ENCODE measurements around the gene WWOX.

WWOX gene

GRCh38 chr16:79026117-79026516 lies 926.7 kb downstream of the WWOX start:
- H3K4me3 ChIP-seq (ENCODE audit: low read length): no peak overlapping the region
- H3F3A ChIP-seq (ENCODE audit: insufficient read depth, low read length): no peaks in the 10 kb centered on the region
- TF ChIP-seq EZH2 (optimal IDR thresholded peaks at IDR 0.05; ENCODE audit: low read depth, low read length): no peak
- TF ChIP-seq EZH2phosphoT487 (IDR thresholded peaks at IDR 0.05; ENCODE audit: low read length): no peak
- no peak for TF ChIP-seq CTCF (IDR thresholded peaks at IDR 0.05; ENCODE audit: low read length)
- no peaks in the 10 kb centered on the region for H4K20me1 ChIP-seq (ENCODE audit: insufficient read depth, low read length)
- H3K27ac ChIP-seq (ENCODE audit: low read length): no peak overlapping the region
- no peaks in the 10 kb centered on the region for H3K9me3 ChIP-seq (replicated peaks; ENCODE audit: insufficient read depth, low read length)
- H3K9ac ChIP-seq (ENCODE audit: low read length): no peak overlapping the region
- no peaks in the 10 kb centered on the region for H3K36me3 ChIP-seq (replicated peaks; ENCODE audit: insufficient read depth, low read length)
- H3K27me3 ChIP-seq (replicated peaks; ENCODE audit: insufficient read depth, low read length): no peaks in the 10 kb centered on the region
- H3K79me2 ChIP-seq (ENCODE audit: low read length): no peaks in the 10 kb centered on the region
- no peak overlapping the region for H2AFZ ChIP-seq (ENCODE audit: low read length)
- no peaks in the 10 kb centered on the region for H3K9me2 ChIP-seq (replicated peaks; ENCODE audit: insufficient read depth, low read length)
- no peak overlapping the region for H3K4me2 ChIP-seq (ENCODE audit: low read depth, low read length)
- no peak for DNase-seq
- no peaks in the 10 kb centered on the region for H3K4me1 ChIP-seq (ENCODE audit: low read length)

- no peak for DNase-seq
- Histone ChIP-seq H2AFZ (ENCODE audit: low read length) (no peak overlapping the region), H4K20me1 (ENCODE audit: insufficient read depth, low read length) (no peaks in the 10 kb centered on the region), H3K4me3 (ENCODE audit: low read length) (no peak overlapping the region), H3K4me2 (ENCODE audit: low read depth, low read length) (no peak overlapping the region), H3K9me3 (replicated peaks; ENCODE audit: insufficient read depth, low read length) (no peaks in the 10 kb centered on the region), H3K27me3 (replicated peaks; ENCODE audit: insufficient read depth, low read length) (no peaks in the 10 kb centered on the region), H3K36me3 (replicated peaks; ENCODE audit: insufficient read depth, low read length) (no peaks in the 10 kb centered on the region), H3F3A (ENCODE audit: insufficient read depth, low read length) (no peaks in the 10 kb centered on the region), H3K79me2 (ENCODE audit: low read length) (no peaks in the 10 kb centered on the region), H3K4me1 (ENCODE audit: low read length) (no peaks in the 10 kb centered on the region), H3K9ac (ENCODE audit: low read length) (no peak overlapping the region), H3K27ac (ENCODE audit: low read length) (no peak overlapping the region), H3K9me2 (replicated peaks; ENCODE audit: insufficient read depth, low read length) (no peaks in the 10 kb centered on the region)
- TF ChIP-seq CTCF (IDR thresholded peaks at IDR 0.05; ENCODE audit: low read length): no peak
- TF ChIP-seq EZH2 (optimal IDR thresholded peaks at IDR 0.05; ENCODE audit: low read depth, low read length): no peak
Measured at GRCh38 chr16:79036541-79036940, 937.1 kb downstream of the WWOX start.

- no peak for TF ChIP-seq CTCF (IDR thresholded peaks at IDR 0.05; ENCODE audit: low read length)
- no peak for TF ChIP-seq EZH2 (optimal IDR thresholded peaks at IDR 0.05; ENCODE audit: low read depth, low read length)
- no peak for TF ChIP-seq EZH2phosphoT487 (IDR thresholded peaks at IDR 0.05; ENCODE audit: low read length)
- H3K9ac ChIP-seq (ENCODE audit: low read length): no peak overlapping the region
- no peak overlapping the region for H2AFZ ChIP-seq (ENCODE audit: low read length)
- H3F3A ChIP-seq (ENCODE audit: insufficient read depth, low read length): no peaks in the 10 kb centered on the region
- H4K20me1 ChIP-seq (ENCODE audit: insufficient read depth, low read length): no peaks in the 10 kb centered on the region
- no peak overlapping the region for H3K27ac ChIP-seq (ENCODE audit: low read length)
- no peaks in the 10 kb centered on the region for H3K9me3 ChIP-seq (replicated peaks; ENCODE audit: insufficient read depth, low read length)
- H3K9me2 ChIP-seq (replicated peaks; ENCODE audit: insufficient read depth, low read length): no peaks in the 10 kb centered on the region
- no peaks in the 10 kb centered on the region for H3K27me3 ChIP-seq (replicated peaks; ENCODE audit: insufficient read depth, low read length)
- peaks cover 8% of the 10 kb centered on the region; the same call in 1 of the 2 replicates for H3K4me1 ChIP-seq (ENCODE audit: low read length)
- no peak overlapping the region for H3K4me3 ChIP-seq (ENCODE audit: low read length)
- H3K36me3 ChIP-seq (replicated peaks; ENCODE audit: insufficient read depth, low read length): no peaks in the 10 kb centered on the region
- H3K4me2 ChIP-seq (ENCODE audit: low read depth, low read length): no peak overlapping the region
- DNase-seq: no peak
- H3K79me2 ChIP-seq (ENCODE audit: low read length): no peaks in the 10 kb centered on the region
Measured at GRCh38 chr16:79037521-79038373, 938.3 kb downstream of the WWOX start.

Measured in MM.1S (cell line).